OCI-LY7 (cell line): ENCODE results near the gene SELENOM. TPM values are rescaled to one million over a fixed set of nuclear protein-coding genes. Genes with fewer than 3 reads are reported as not detected.
"Not testable (repeated sequence)": the region's sequence is repeated elsewhere in the genome, so short reads cannot be mapped to it uniquely, and the experiment has no call there.

Experiments used
- BruUV-seq: library from RNA; stranded (reverse); fragments of 400-500 nt; replicated peaks from 2 replicates; lab custom pipeline; 2021; lab: Mats Ljungman, UMichigan
- CTCF ChIA-PET: fragments of 300-600 bp; sonication (Branson Sonifier 250); formaldehyde crosslinking; loops from one replicate; lab custom pipeline; 2022; ENCODE audit warnings: antibody characterized with exemption; ENCODE audit not compliant: unreplicated experiment; lab: Charles Lee
- POLR2A ChIA-PET: fragments of 300-600 bp; sonication (Branson Sonifier 250); formaldehyde crosslinking; loops from one replicate; lab custom pipeline; 2022; ENCODE audit warnings: antibody characterized with exemption; lab: Charles Lee
- DNase-seq: peaks from one replicate; pipeline ENCODE4 v3.0.0-alpha.2; 2015; ENCODE audit warnings: low spot score
- H2AFZ ChIP-seq: fragments of 200-600 bp; sonication (generic), shearing (Covaris generic); 2 replicates; pipeline ENCODE4 v1.6.1; 2014; ENCODE audit warnings: mild to moderate bottlenecking, antibody characterized with exemption, low read length, moderate library complexity
- H3K27ac ChIP-seq: fragments of 200-600 bp; sonication (generic); 2 replicates; pipeline ENCODE4 v1.5.1; 2014; ENCODE audit warnings: mixed run types, low read depth, mild to moderate bottlenecking, moderate library complexity, low read length, inconsistent platforms; ENCODE audit not compliant: poor library complexity, severe bottlenecking
- H3K36me3 ChIP-seq: fragments of 200-600 bp; sonication (generic); 2 replicates; pipeline ENCODE4 v1.6.1; 2014; ENCODE audit warnings: mild to moderate bottlenecking, antibody characterized with exemption, low read length, moderate library complexity, mixed read lengths; ENCODE audit not compliant: insufficient read depth
- H3K4me1 ChIP-seq: fragments of 200-600 bp; sonication (generic); 2 replicates; pipeline ENCODE4 v1.5.1; 2014; ENCODE audit warnings: mild to moderate bottlenecking, low read length; ENCODE audit not compliant: insufficient read depth, poor library complexity, severe bottlenecking
- H3K4me2 ChIP-seq: fragments of 200-600 bp; sonication (generic); 2 replicates; pipeline ENCODE4 v1.6.1; 2014; ENCODE audit warnings: mild to moderate bottlenecking, low read length
- H3K4me3 ChIP-seq: fragments of 200-600 bp; sonication (generic); 2 replicates; pipeline ENCODE4 v1.5.1; 2014; ENCODE audit warnings: mild to moderate bottlenecking, low read depth, low read length; ENCODE audit not compliant: poor library complexity, severe bottlenecking
- H3K79me2 ChIP-seq: fragments of 200-600 bp; sonication (generic); 2 replicates; pipeline ENCODE4 v1.6.1; 2016; ENCODE audit warnings: low read depth, mild to moderate bottlenecking, low read length, moderate library complexity, mixed read lengths; ENCODE audit not compliant: insufficient read depth
- H3K9me2 ChIP-seq: fragments of 200-600 bp; sonication (generic); 2 replicates; pipeline ENCODE4 v1.6.1; 2016; ENCODE audit warnings: mild to moderate bottlenecking, low read length, mixed read lengths; ENCODE audit not compliant: insufficient read depth
- H3K9me3 ChIP-seq: fragments of 200-600 bp; sonication (generic); 2 replicates; pipeline ENCODE4 v1.6.1; 2014; ENCODE audit warnings: mild to moderate bottlenecking, mixed run types, low read length, mixed read lengths
- H4K20me1 ChIP-seq: fragments of 200-600 bp; sonication (generic); 2 replicates; pipeline ENCODE4 v1.6.1; 2014; ENCODE audit warnings: mild to moderate bottlenecking, antibody characterized with exemption, low read length, moderate library complexity, mixed read lengths; ENCODE audit not compliant: insufficient read depth
- EZH2phosphoT487 ChIP-seq: fragments of 200-600 bp; sonication (generic); IDR thresholded peaks from 2 replicates; pipeline ENCODE4 v1.6.1; 2018; ENCODE audit warnings: low read depth, borderline replicate concordance, mild to moderate bottlenecking, mixed run types, antibody characterized with exemption, low read length, moderate library complexity, mixed read lengths
- intact Hi-C: fragments of 100-400 bp; cut with micrococcal nuclease; formaldehyde crosslinking; loops from one replicate; pipeline ENCODE4 v1.10.0; 2022; ENCODE audit not compliant: unreplicated experiment
- total RNA-seq, 2 experiments: library from RNA; depleted of rRNA in 1 of 2; stranded (reverse); fragments of >200 nt in 1 of 2; shearing (Covaris generic) in 1 of 2; gene quantifications; 2 replicates each; pipeline ENCODE4 v1.2.3, GENCODE V29; 2014 to 2022
- TF ChIP-seq, protein P1 (sequence below): fragments of 200-600 bp; sonication (generic); conservative IDR thresholded peaks from 2 replicates; pipeline ENCODE4 v1.5.1; 2014; ENCODE audit warnings: mild to moderate bottlenecking, antibody characterized with exemption, low read length, moderate library complexity, mixed read lengths

SELENOM gene
- total RNA-seq, 2 experiments from 2014 or later: 0.55 to 1.4 TPM

- BruUV-seq: no TSS peak
- TF ChIP-seq, protein P1, sequence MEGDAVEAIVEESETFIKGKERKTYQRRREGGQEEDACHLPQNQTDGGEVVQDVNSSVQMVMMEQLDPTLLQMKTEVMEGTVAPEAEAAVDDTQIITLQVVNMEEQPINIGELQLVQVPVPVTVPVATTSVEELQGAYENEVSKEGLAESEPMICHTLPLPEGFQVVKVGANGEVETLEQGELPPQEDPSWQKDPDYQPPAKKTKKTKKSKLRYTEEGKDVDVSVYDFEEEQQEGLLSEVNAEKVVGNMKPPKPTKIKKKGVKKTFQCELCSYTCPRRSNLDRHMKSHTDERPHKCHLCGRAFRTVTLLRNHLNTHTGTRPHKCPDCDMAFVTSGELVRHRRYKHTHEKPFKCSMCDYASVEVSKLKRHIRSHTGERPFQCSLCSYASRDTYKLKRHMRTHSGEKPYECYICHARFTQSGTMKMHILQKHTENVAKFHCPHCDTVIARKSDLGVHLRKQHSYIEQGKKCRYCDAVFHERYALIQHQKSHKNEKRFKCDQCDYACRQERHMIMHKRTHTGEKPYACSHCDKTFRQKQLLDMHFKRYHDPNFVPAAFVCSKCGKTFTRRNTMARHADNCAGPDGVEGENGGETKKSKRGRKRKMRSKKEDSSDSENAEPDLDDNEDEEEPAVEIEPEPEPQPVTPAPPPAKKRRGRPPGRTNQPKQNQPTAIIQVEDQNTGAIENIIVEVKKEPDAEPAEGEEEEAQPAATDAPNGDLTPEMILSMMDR: no peak
- no peak for TF ChIP-seq EZH2phosphoT487
- no peak for DNase-seq
- POLR2A ChIA-PET: no interaction called here
- H3K9me3 ChIP-seq: no peaks in the 10 kb centered on the region
- H3K9me2 ChIP-seq: no peaks in the 10 kb centered on the region
- no peak overlapping the region for H3K4me3 ChIP-seq
- CTCF ChIA-PET: no interaction called here
- no peak overlapping the region for H3K4me2 ChIP-seq
- H3K27ac ChIP-seq: no peak overlapping the region
- H3K79me2 ChIP-seq: no peaks in the 10 kb centered on the region
- H2AFZ ChIP-seq: no peak overlapping the region
- no peaks in the 10 kb centered on the region for H4K20me1 ChIP-seq
- intact Hi-C loops: no loop called here
- H3K4me1 ChIP-seq: no peaks in the 10 kb centered on the region
- H3K36me3 ChIP-seq: no peaks in the 10 kb centered on the region
Observed at GRCh38 chr22:31097941-31098631, 9.3 kb downstream of the SELENOM start.

GRCh38 chr22:31097539-31097938 lies 9.8 kb downstream of the SELENOM start:
- DNase-seq, CTCF ChIA-PET, H3K36me3 ChIP-seq, BruUV-seq, H3K4me1 ChIP-seq, H3K4me2 ChIP-seq, H3K27ac ChIP-seq, POLR2A ChIA-PET, H4K20me1 ChIP-seq, H2AFZ ChIP-seq, H3K9me2 ChIP-seq, H3K4me3 ChIP-seq, H3K9me3 ChIP-seq, intact Hi-C loops, H3K79me2 ChIP-seq: not testable (repeated sequence)

- Histone ChIP-seq H3K4me1 (no peaks in the 10 kb centered on the region), H3K27ac (no peak overlapping the region), H4K20me1 (no peaks in the 10 kb centered on the region), H3K4me2 (no peak overlapping the region), H3K9me3 (no peaks in the 10 kb centered on the region), H3K9me2 (no peaks in the 10 kb centered on the region), H2AFZ (no peak overlapping the region), H3K36me3 (no peaks in the 10 kb centered on the region), H3K4me3 (no peak overlapping the region), H3K79me2 (no peaks in the 10 kb centered on the region)
- intact Hi-C loops: no loop called here
- no peak for DNase-seq
- TF ChIP-seq, protein P1: no peak
- no peak for TF ChIP-seq EZH2phosphoT487
- ChIA-PET POLR2A (no interaction called here), CTCF (interaction anchor here (1.3 kb wide), 1 partner anchor 132 kb away, joined by 3 read pairs; no protein-coding TSS in a partner anchor)
- BruUV-seq: no TSS peak
Observed at GRCh38 chr22:31096657-31097279, 10.6 kb downstream of the SELENOM start.
